OCI-M2 (cell line): Measurements from ENCODE around the gene PPP1R13B.

Experiments used
- DNase-seq: peaks from one replicate; lab custom pipeline; 2025; ENCODE audit not compliant: unreplicated experiment; lab: John Stamatoyannopoulos, UW

The PPP1R13B gene

DNA sequence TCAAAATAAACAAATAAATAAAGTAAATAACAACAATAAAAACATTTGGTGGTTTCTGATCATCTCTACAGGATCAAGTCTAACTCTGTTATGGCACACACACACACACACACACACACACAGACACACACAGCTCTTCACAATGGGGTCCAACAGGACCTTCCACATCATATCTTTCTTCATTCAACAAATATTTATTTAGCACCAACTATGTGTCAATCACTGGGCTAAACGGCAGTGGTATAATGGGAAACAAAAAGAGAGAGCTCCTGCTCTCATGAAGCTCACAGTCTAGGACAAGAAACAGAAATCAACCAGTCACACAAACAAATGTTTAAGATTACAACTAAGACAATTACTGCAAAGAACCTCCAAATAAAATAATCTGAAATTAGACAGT is 9.3 kb downstream of the PPP1R13B start:
- no peak for DNase-seq

DNA sequence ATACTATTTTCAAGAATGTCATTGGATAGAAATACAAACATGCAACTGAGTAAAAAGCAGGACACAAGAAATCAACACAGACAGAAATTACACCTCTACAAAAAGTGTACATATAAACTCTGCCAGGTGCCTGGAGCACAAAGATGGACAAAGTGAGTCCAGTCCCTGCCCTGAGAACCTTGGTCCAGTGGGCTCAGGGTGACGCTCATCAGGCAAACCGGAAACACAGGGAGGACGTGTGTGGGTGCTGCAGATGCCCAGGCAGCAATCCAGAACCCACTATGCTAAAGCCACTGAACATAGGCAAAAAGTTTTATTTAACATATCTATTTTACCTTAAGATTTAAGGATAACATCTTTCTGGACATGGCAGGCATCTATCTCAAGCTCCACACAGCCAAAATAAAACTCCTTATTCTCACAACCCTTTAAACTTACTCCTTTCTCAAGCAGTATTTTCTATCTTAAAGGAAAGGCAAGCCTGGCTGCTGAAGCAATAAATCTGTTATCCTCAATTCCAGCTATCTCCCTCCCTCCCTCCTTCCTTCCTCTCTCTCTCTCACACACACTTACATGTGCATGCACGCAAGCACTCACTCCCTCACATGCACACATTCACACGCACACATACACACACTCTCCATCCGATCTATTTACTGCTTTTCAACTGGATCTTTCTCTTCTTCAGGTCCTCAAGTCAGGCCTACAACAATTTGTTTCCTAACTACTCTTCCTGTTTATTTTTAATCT is 10.2 kb downstream of the PPP1R13B start:
- DNase-seq = no peak

DNA sequence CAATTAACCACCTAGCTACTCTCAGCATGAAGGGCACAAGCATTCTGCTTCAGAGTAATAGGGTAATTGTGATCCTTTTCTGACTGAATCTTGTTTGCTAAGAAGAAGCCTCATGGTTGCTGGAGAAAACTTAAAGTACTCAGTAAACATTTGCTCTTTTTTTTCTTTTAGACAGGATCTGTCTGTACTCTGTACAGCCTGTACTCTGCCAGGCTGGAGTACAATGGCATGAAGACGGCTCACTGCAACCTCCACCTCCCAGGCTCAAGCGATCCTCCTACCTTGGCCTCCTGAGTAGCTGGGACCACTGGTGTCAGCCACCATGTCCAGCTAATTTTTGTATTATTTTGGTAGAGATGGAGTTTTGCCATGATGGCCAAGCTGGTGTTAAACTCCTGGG is 12.4 kb downstream of the PPP1R13B start:
- DNase-seq = no peak

DNA sequence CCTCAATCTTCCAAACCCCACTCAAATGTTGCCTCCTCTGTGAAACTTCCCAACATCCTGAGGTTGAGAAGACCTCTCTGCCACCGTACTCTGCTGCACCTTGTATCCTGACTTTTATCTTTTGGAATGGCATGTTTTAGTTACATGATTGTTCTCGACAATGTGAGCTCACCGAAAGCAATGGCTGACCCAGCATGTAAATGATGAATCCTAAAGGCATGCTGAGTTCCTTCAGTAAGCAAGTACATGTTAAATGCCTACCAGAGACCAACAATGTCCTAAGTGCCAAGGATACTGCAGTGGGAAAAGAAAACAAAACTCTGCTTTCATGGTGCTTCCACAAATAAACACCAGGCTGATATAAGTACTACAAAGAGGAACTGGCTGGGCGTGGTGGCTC is 13.7 kb downstream of the PPP1R13B start:
- no peak for DNase-seq

DNA sequence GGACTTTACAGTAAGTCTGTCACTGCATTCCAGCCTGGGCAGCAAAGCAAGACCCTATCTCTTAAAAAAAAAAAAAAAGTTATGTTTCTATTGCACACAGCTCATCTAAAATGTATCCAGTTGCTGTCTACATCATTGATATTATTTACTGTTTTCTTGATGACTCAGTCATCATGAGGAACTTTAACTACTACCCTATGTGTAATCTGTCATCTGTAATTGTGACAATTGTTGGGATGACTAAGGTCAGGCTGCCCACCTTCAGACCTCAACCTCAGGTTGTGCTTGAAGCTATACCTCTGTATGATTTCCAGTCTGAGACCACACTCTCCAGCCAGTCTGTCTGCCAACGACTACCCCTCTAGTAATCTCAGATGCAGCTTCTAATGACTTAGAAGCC is 15.3 kb downstream of the PPP1R13B start:
- DNase-seq = no peak

DNA sequence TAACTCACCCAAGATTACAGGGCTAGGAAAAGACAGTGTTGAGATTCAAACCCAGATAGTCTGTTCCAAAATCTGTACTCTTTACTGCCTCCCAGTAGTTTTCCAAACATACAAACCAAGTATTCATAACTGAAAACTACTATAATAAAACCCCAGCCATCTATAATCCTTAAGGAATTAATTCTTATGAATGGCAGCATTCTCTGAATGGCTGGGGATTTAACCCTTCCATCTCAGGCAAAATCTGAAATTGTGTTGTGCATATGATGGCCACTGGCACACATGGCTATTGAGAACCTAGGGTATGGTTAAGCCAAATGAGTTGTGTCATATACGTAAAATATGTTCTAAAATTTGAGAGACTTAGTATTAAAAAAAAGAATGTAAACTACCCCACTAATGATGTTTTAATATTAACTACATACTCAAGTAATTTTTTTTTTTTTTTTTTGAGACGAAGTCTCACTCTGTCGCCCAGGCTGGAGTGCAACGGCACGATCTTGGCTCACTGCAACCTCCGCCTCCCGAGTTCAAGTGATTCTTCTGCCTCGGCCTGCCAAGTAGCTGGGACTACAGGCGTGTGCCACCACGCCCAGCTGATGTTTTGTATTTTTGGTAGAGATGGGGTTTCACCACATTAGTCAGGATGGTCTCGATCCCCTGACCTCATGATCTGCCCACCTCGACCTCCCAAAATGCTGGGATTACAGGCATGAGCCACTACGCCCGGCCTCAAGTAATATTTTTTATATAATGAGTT is 16.7 kb downstream of the PPP1R13B start:
- no peak for DNase-seq

DNA sequence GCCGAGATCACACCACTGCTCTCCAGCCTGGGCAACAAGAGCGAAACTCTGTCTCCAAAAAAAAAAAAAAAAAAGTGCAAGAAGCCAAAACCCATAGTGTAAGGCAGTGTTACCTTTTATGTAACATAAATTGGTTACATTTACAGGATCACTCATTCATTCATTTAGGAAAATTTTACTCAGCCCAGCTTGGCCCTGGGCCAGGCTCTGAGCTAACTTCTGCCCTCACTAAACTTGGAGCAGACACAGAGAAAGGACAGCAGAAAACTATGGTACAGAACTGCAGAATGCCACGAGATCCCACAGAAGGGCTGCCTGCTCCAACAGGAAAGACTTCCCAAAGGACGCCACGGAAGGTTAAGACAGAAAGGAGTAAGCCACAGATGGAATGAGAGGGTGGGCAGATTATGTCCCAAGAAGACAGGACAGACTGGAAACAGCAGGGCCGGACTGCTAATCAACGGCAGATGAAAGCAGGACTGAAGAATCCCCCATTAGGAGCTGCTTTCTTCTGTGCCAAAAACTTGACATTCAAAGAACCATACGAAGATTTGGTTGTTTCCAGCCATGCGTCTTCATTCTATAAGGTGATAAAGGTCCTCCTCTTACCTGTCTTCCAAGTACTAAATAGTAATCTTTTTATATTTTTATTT is 18.9 kb downstream of the PPP1R13B start:
- DNase-seq = no peak

DNA sequence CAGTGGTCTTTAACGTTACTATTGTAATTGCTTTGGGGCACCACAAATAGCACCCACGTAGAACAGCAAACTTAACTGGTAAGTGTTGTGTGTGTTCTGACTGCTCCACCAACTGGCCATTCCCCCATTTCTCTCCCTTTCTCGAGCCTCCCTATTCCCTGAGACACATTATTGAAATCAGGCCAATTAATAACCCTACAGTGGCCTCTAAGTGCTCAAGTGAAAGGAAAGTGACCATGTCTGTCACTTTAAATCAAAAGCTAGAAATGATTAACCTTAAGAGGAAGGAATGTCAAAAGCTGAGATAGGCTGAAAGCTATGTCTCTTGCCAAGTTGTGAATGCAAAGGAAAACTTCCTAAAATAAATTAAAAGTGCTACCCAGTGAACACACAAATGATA is 22.3 kb downstream of the PPP1R13B start:
- no peak for DNase-seq

DNA sequence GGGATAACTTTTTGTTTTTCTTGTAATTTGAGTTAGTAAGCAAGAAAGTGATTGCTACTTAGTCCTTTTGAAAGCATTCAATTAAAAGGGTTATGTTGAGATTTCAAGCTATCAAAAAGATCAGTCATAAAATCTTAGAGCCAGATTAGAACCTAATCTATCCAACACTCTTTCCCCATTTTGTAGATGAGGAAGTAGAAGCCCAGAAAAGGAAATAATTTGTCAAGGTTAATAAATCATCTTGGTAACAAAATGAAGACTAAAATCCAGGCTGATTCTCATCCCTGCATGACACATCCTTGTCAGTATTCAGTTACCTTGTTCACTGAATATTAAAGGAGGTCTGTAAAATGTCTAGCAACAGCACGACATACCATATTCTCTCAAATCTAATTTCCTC is 26.5 kb downstream of the PPP1R13B start:
- DNase-seq = no peak

DNA sequence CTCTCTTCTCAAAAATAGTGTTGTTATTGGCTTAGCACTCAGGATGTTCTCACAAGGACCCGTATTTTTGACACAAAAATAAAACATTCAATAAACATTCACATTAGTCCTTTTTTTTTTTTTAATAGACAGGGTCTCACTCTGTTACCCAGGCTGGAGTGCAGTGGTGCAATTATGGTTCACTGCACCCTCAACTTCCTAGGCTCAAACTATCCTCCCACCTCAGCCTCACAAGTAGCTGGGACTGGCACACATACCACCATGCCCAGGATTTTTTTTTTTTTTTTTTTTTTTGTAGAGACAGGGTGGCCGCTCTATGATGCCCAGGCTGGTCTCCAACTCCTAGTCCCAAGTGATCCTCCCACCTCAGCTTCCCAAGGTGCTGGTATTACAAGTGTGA is 27.0 kb downstream of the PPP1R13B start:
- DNase-seq = no peak

DNA sequence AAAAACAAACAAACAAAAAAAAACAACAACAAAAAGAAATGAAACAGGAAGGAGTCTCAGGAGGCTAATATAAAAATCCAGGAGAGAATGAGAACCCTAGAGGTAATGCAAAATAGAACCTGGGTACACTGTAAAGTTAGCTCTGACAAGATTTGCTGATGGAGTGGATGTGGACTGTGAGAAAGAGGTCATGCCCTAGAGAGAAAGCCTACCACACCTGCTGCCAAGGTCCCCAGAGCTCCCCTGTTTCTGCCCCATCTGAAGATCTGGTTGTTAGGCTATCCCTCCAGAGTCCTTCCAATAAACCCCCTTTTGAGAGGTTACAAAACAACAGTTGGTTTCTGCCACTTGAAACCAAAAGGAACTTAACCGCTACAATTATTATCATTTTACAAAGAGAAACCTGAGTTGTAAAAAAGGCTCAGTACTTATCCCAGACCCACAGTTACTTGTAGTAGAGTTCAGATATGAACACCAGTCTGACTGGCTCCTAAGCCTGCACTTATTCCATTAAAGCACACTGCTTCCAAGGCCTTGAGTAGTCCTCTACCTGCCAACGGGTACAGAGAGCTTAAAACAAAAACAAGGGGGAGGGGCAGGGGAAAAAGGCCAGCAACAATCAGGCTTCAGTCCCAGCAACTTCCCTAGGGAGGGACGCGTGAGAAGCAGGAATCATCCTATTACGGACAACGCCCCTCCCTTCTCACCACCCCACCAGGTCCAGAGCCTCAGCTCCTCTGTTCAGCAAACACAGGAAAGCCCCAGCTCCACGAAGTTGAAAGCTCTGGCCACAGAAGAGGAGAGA is 27.7 kb downstream of the PPP1R13B start:
- no peak for DNase-seq

DNA sequence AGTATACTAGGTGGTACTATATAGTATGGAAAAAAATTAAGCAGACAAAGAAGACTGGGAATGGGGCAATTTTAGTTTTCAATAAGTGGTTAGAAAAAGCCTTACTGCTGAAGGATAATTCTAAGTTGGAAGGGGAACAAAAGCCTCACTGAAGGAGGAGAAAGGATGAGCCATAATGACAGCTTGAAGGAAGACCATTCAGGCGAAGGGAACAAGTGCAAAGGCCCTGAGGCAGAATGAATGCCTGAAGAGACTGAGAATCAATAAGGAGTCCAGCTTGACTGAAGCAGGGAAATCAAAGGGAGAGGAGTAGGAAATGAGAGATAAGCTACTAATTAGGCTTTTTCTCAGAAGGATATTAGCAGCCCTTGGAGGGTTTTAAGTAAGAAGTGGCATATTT is 28.5 kb downstream of the PPP1R13B start:
- DNase-seq = no peak

DNA sequence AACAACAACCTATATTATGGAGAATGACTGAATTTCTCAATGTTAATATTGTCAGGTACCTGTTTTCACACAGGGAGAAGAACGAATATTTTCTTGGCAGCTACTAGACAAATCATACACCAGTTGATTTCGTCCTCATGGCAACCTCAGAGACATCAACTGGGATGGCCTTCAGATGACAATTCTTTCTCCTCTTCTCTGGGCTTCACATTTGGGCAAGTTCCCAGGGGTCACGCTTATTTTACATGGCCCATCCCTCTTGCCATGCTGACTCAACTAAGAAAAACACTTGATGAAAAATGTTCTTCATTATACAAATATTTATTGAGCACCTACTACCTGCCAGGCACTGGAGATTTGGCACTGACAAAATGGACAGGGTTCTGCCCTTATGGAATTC is 29.0 kb downstream of the PPP1R13B start:
- DNase-seq = no peak

DNA sequence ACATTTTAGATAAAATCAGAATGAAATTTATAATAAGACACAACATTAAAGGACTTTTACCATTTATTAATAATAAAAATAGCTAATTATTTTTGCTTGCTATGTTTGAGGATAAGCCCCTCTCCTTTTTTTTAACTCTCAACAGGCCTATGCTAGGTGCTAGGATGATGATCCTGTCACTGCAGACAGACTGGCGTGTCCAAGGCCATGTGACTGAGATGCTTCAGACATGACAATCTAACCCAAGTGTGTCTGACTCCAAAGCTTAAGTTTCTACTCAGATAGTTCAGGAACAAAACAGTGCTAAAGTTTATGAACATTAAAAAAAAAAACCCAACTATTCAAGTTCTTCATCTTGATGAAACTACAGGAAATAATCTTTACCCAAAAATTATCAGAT is 29.8 kb downstream of the PPP1R13B start:
- DNase-seq = no peak

DNA sequence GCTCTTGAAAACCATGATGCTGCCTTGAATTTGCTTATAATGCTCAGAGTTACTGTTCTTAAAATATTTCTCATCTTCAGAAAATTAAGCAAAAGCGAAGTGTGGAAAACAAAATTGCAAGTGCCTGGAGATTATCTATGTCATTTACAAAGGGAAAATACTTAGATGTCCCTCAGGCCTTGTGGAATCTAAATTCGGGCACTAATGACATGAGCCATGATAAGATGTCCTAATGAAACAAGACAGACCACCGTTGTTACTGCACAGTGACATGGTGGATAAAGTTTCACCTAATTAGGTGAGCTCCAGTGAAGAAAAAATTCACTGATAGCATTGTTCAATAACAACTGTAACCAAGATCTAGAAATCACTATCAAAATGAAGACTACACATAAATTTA is 30.4 kb downstream of the PPP1R13B start:
- DNase-seq = no peak

DNA sequence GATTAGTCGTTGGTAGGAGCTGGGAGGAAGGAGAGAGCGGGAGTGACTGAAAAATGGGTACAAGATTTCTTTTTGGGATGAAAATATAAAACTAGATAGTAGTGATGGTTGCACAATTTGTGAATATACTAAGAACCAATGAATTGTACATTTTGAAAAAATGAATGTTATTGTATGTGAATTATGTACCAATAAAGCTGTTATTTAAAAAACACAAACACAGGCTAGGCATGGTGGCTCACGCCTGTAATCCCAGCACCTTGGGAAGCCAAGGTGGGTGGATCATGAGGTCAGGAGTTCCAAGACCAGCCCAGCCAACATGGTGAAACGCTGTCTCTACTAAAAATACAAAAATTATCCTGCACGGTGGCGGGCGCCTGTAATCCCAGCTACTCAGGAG is 32.1 kb downstream of the PPP1R13B start:
- no peak for DNase-seq

DNA sequence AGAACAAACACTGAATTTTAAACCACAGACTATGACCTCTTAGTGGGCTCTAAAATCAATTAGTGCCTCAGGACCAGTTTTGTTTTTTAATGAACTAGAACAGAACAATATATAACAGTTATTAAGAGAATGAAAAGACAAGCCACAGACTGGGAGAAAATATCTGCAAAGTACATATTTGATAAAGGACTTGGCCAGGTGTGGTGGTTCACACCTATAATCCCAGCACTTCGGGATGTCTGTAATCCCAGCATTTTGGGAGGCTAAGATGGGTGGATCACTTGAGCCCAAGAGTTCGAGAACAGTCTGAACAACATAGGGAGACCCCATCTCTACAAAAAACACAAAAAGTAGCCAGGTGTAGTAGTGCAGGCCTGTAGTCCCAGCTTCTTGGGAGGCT is 36.2 kb downstream of the PPP1R13B start:
- no peak for DNase-seq

DNA sequence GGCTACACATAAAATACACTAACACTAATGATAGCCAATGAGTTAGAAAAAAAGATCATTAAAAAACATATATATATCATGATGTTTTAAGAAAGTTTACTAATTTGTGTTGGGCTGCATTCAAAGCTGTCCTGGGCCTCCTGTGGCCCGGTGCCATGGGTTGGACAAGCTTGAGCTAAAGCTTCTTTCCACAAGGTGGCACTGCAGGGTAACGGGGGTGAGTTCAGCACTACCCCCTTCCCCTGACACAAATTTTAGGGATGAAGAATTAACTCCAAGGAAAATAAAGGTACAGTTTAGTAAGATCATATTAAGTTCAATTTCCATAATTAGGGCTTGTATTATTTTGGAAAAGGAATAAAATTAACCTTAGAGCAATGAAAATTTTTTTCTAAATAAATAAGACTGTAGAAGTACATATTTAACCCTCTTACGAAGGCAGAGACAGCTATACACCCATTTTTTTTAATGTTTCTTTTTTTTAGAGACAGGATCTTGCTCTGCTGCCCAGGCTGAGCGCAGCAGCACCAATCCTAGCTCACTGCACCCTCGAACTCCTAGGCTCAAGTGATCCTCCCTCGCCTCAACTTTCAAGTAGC is 38.9 kb downstream of the PPP1R13B start:
- peak; percentile 50 for DNase-seq

DNA sequence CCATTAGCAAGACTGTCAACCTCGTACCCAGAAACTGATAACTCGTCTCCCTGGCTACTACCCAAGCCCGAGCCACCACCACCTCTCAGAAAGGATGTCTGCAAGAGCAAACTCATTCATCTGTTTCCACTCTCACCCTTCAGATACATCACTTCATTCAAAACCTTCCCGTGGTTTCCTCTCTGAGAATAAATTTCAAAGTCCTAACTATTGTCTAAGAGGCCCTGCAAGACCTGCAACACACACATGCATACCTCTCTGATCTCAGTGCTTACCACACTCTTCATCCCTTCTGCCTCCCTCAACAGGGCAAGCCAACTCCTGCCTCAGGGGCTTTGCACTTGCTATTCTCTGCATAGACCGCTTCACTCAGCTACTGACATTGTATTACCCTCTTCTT is 40.6 kb downstream of the PPP1R13B start:
- no peak for DNase-seq

DNA sequence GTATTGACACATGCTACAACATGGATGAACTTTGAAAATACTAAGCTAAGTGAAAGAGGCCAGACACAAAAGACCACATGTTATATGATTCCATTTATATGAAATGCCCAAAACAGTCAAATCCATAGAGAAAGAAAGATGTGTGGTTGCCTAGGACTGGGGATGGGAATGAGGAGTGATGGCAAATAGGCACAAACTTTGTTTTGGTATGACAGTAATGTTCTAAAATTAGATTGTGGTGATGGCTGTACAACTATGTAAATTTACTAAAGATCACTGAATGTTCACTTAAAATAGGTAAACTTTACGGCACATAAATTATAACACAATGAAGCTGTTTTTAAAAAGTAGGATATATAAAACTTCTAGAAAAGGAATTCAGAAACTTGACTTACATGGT is 41.7 kb downstream of the PPP1R13B start:
- no peak for DNase-seq

DNA sequence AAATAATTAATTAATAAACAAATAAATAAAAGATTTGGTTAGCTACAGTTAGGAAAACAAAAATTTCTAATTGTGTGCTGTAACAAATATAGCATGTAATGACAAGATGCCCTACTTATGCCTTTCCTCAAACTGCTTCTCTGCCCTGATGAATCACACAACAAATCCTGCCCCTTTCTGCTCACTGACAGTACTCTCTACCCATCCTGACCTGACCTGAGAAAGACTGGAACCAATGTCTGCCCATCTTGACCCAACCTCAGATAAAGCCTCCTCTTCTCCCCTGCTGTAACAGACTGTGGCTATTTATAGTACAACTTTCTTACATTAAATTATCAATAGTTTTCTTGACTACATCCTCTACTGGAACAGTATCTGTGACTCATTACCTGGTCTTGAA is 43.7 kb downstream of the PPP1R13B start:
- DNase-seq = no peak
